ENCODE data around the gene RBMS1. TPM values are rescaled to one million over a fixed set of nuclear protein-coding genes. Genes with fewer than 3 reads are reported as not detected.

Gene RBMS1
- total RNA-seq, 2 donors from 2014 or later = 6.3 to 21.1 TPM

GRCh38 chr2:160358046-160358445, 135.6 kb downstream of the RBMS1 start:
- H3K4me3 ChIP-seq = no peak overlapping the region
- no peaks in the 10 kb centered on the region for H3K36me3 ChIP-seq
- TF ChIP-seq CTCF (IDR thresholded peaks at IDR 0.05) = no peak
- DNase-seq = no peak
- no peaks in the 10 kb centered on the region for H3K9me3 ChIP-seq
- no peak overlapping the region for H3K27ac ChIP-seq
- no peak overlapping the region for H3K9ac ChIP-seq (ENCODE audit: low read depth in 2 of 2, low read length in 2 of 2)
- no peaks in the 10 kb centered on the region for H3K27me3 ChIP-seq
- intact Hi-C loops (cut with DNase I) = no loop called here
- no peaks in the 10 kb centered on the region for H3K4me1 ChIP-seq

- intact Hi-C loops (cut with DNase I) = no loop called here
- H3K27ac ChIP-seq = no peak overlapping the region
- no peaks in the 10 kb centered on the region for H3K4me1 ChIP-seq
Measured at GRCh38 chr2:160356485-160356884, 137.1 kb downstream of the RBMS1 start.

GRCh38 chr2:160355080-160355479, 138.5 kb downstream of the RBMS1 start:
- no peak overlapping the region for H3K4me3 ChIP-seq
- no peak overlapping the region for H3K9ac ChIP-seq (ENCODE audit: low read depth in 2 of 2, low read length in 2 of 2)
- H3K4me1 ChIP-seq = no peaks in the 10 kb centered on the region
- no peak for DNase-seq
- no peaks in the 10 kb centered on the region for H3K9me3 ChIP-seq
- no peak for TF ChIP-seq CTCF (IDR thresholded peaks at IDR 0.05)
- intact Hi-C loops (cut with DNase I) = no loop called here
- no peaks in the 10 kb centered on the region for H3K36me3 ChIP-seq
- no peak overlapping the region for H3K27ac ChIP-seq
- no peaks in the 10 kb centered on the region for H3K27me3 ChIP-seq

More at GRCh38 chr2:160356485-160356884, 137.1 kb downstream of the RBMS1 start:
- no peaks in the 10 kb centered on the region for H3K9me3 ChIP-seq
- H3K4me3 ChIP-seq = no peak overlapping the region
- H3K9ac ChIP-seq (ENCODE audit: low read depth in 2 of 2, low read length in 2 of 2) = no peak overlapping the region
- H3K36me3 ChIP-seq = no peaks in the 10 kb centered on the region
- no peak for TF ChIP-seq CTCF (IDR thresholded peaks at IDR 0.05)
- DNase-seq = no peak
- H3K27me3 ChIP-seq = no peaks in the 10 kb centered on the region

- Histone ChIP-seq H3K4me3 (no peak overlapping the region), H3K36me3 (no peaks in the 10 kb centered on the region), H3K4me1 (no peaks in the 10 kb centered on the region), H3K9ac (ENCODE audit: low read depth in 2 of 2, low read length in 2 of 2) (no peak overlapping the region), H3K9me3 (no peaks in the 10 kb centered on the region), H3K27ac (no peak overlapping the region), H3K27me3 (no peaks in the 10 kb centered on the region)
- intact Hi-C loops (cut with DNase I) = no loop called here
- DNase-seq = no peak
- TF ChIP-seq CTCF (IDR thresholded peaks at IDR 0.05) = no peak
Measured at GRCh38 chr2:160354677-160355076, 138.9 kb downstream of the RBMS1 start.

- H3K27ac ChIP-seq = no peak overlapping the region
- intact Hi-C loops (cut with DNase I) = no loop called here
- H3K4me1 ChIP-seq = no peaks in the 10 kb centered on the region
Measured at GRCh38 chr2:160353813-160354212, 139.8 kb downstream of the RBMS1 start.

More at GRCh38 chr2:160353813-160354212, 139.8 kb downstream of the RBMS1 start:
- Histone ChIP-seq H3K9ac (ENCODE audit: low read depth in 2 of 2, low read length in 2 of 2) (no peak overlapping the region), H3K9me3 (no peaks in the 10 kb centered on the region), H3K36me3 (no peaks in the 10 kb centered on the region), H3K27me3 (no peaks in the 10 kb centered on the region), H3K4me3 (no peak overlapping the region)
- no peak for DNase-seq
- TF ChIP-seq CTCF (IDR thresholded peaks at IDR 0.05) = no peak
